Peyer's patch (tissue), 4 donors: ENCODE measurements around the gene NUDT6.

Source experiments
- CTCF ChIP-seq, 6 experiments: fragments of 450-650 bp in 4 of 6; fragments of 200-600 bp in 2 of 6; sonication (generic) in 1 of 6; IDR thresholded peaks; one replicate each; pipeline ENCODE4 v1.5.1; 2017 to 2019; ENCODE audit warnings: antibody characterized with exemption in 6 of 6, mild to moderate bottlenecking in 3 of 6, moderate library complexity in 1 of 6
- POLR2A ChIP-seq, 2 donors: fragments of 450-650 bp; IDR thresholded peaks; one replicate each; pipeline ENCODE4 v1.5.1; 2017; ENCODE audit warnings: antibody characterized with exemption in 2 of 2, mild to moderate bottlenecking in 2 of 2, moderate library complexity in 2 of 2

GRCh38 chr4:122966201-122966600 lies 43.8 kb upstream of the NUDT6 start:
- TF ChIP-seq CTCF (IDR thresholded peaks at IDR 0.05) (no peak), POLR2A (IDR thresholded peaks at IDR 0.05) (no peak)
